ENCODE measurements around the gene CDK8. TPM values are rescaled to one million over a fixed set of nuclear protein-coding genes. Genes with fewer than 3 reads are reported as not detected.

CDK8 gene
- total RNA-seq, 4 donors from 2014 or later, result 9.4 to 11.0 (median 10.3) TPM

- Histone ChIP-seq H3K27ac (no peak overlapping the region), H3K4me3 (no peak overlapping the region), H3K9me3 (no peaks in the 10 kb centered on the region), H3K27me3 (no peaks in the 10 kb centered on the region), H3K36me3 (no peaks in the 10 kb centered on the region), H3K4me1 (peaks cover 0 to under 1% of the 10 kb centered on the region in 2 donors)
- intact Hi-C loops (cut with DNase I; ENCODE audit: low total_unique reads) (no loop called here), in situ Hi-C loops (cut with MboI; ENCODE audit: low sequenced_read_pairs in 4 of 4) (no loop called here)
- DNase-seq (no peak), ATAC-seq (no peak)
- TF ChIP-seq POLR2A (IDR thresholded peaks at IDR 0.05), result no peak
- TF ChIP-seq, protein P1, sequence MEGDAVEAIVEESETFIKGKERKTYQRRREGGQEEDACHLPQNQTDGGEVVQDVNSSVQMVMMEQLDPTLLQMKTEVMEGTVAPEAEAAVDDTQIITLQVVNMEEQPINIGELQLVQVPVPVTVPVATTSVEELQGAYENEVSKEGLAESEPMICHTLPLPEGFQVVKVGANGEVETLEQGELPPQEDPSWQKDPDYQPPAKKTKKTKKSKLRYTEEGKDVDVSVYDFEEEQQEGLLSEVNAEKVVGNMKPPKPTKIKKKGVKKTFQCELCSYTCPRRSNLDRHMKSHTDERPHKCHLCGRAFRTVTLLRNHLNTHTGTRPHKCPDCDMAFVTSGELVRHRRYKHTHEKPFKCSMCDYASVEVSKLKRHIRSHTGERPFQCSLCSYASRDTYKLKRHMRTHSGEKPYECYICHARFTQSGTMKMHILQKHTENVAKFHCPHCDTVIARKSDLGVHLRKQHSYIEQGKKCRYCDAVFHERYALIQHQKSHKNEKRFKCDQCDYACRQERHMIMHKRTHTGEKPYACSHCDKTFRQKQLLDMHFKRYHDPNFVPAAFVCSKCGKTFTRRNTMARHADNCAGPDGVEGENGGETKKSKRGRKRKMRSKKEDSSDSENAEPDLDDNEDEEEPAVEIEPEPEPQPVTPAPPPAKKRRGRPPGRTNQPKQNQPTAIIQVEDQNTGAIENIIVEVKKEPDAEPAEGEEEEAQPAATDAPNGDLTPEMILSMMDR (IDR thresholded peaks at IDR 0.05 in 4 of 5, conservative IDR thresholded peaks at IDR 0.05 in 1 of 5), result no peak
Observed at GRCh38 chr13:26340807-26341206, 86.9 kb downstream of the CDK8 start.

- DNase-seq (no peak), ATAC-seq (no peak)
- TF ChIP-seq POLR2A (IDR thresholded peaks at IDR 0.05), result no peak
- TF ChIP-seq, protein P1 (IDR thresholded peaks at IDR 0.05 in 4 of 5, conservative IDR thresholded peaks at IDR 0.05 in 1 of 5), result no peak
- Histone ChIP-seq H3K9me3 (no peaks in the 10 kb centered on the region), H3K36me3 (no peaks in the 10 kb centered on the region), H3K27me3 (no peaks in the 10 kb centered on the region), H3K27ac (no peak overlapping the region), H3K4me3 (no peak overlapping the region), H3K4me1 (no peaks in the 10 kb centered on the region)
- intact Hi-C loops (cut with DNase I; ENCODE audit: low total_unique reads), result no loop called here
- in situ Hi-C loops (cut with MboI; ENCODE audit: low sequenced_read_pairs in 4 of 4), result no loop called here
Observed at GRCh38 chr13:26342898-26343297, 89.0 kb downstream of the CDK8 start.

- no peaks in the 10 kb centered on the region for H3K4me1 ChIP-seq
- H3K27me3 ChIP-seq, result no peaks in the 10 kb centered on the region
- no peak overlapping the region for H3K4me3 ChIP-seq
- no peak for ATAC-seq
- TF ChIP-seq, protein P1 (IDR thresholded peaks at IDR 0.05 in 4 of 5, conservative IDR thresholded peaks at IDR 0.05 in 1 of 5), result no peak
- TF ChIP-seq POLR2A (IDR thresholded peaks at IDR 0.05), result no peak
- intact Hi-C loops (cut with DNase I; ENCODE audit: low total_unique reads) (no loop called here), in situ Hi-C loops (cut with MboI; ENCODE audit: low sequenced_read_pairs in 4 of 4) (no loop called here)
- no peak overlapping the region for H3K27ac ChIP-seq
- H3K9me3 ChIP-seq, result no peaks in the 10 kb centered on the region
- no peak for DNase-seq
- no peaks in the 10 kb centered on the region for H3K36me3 ChIP-seq
Observed at GRCh38 chr13:26343816-26344215, 89.9 kb downstream of the CDK8 start.

GRCh38 chr13:26344980-26345379 is 91.1 kb downstream of the CDK8 start:
- Histone ChIP-seq H3K9me3 (no peaks in the 10 kb centered on the region), H3K4me3 (no peak overlapping the region), H3K27ac (no peak overlapping the region), H3K36me3 (peaks cover 0 to 3% of the 10 kb centered on the region in 2 donors), H3K4me1 (no peaks in the 10 kb centered on the region), H3K27me3 (no peaks in the 10 kb centered on the region)
- intact Hi-C loops (cut with DNase I; ENCODE audit: low total_unique reads) (no loop called here), in situ Hi-C loops (cut with MboI; ENCODE audit: low sequenced_read_pairs in 4 of 4) (no loop called here)
- TF ChIP-seq, protein P1 (IDR thresholded peaks at IDR 0.05 in 4 of 5, conservative IDR thresholded peaks at IDR 0.05 in 1 of 5), result no peak
- TF ChIP-seq POLR2A (IDR thresholded peaks at IDR 0.05), result no peak
- DNase-seq (no peak), ATAC-seq (no peak)

GRCh38 chr13:26348966-26349365 is 95.0 kb downstream of the CDK8 start:
- H3K27me3 ChIP-seq, result no peaks in the 10 kb centered on the region
- intact Hi-C loops (cut with DNase I; ENCODE audit: low total_unique reads) (no loop called here), in situ Hi-C loops (cut with MboI; ENCODE audit: low sequenced_read_pairs in 4 of 4) (no loop called here)
- H3K9me3 ChIP-seq, result no peaks in the 10 kb centered on the region
- ATAC-seq (no peak), DNase-seq (no peak)
- TF ChIP-seq, protein P1 (IDR thresholded peaks at IDR 0.05 in 4 of 5, conservative IDR thresholded peaks at IDR 0.05 in 1 of 5), result no peak
- no peak for TF ChIP-seq POLR2A (IDR thresholded peaks at IDR 0.05)
- no peak overlapping the region for H3K27ac ChIP-seq
- no peaks in the 10 kb centered on the region for H3K4me1 ChIP-seq
- peaks cover 0 to 12% of the 10 kb centered on the region in 2 donors for H3K36me3 ChIP-seq
- H3K4me3 ChIP-seq, result no peak overlapping the region
